Liver (tissue), 9 donors: ENCODE data around the gene APPL2. TPM values are rescaled to one million over a fixed set of nuclear protein-coding genes. Genes with fewer than 3 reads are reported as not detected.

Experiments used
- DNase-seq: peaks from one replicate; pipeline ENCODE4 v3.0.0-alpha.2; 2017; ENCODE audit warnings: low spot score
- H3K27ac ChIP-seq, 2 donors: one replicate each; pipeline ENCODE4 v1.7.0; 2013; ENCODE audit warnings: inconsistent platforms in 2 of 2, low read length in 2 of 2, control low read depth in 1 of 2, low read depth in 1 of 2, mild to moderate bottlenecking in 1 of 2
- H3K27me3 ChIP-seq, 4 donors: one replicate each; pipeline versions ENCODE4 v1.6.1 to v1.7.0; 2013; ENCODE audit warnings: low read length in 3 of 4, inconsistent platforms in 1 of 4, mild to moderate bottlenecking in 1 of 4, moderate library complexity in 1 of 4; ENCODE audit not compliant: control insufficient read depth in 4 of 4, insufficient read depth in 4 of 4
- H3K36me3 ChIP-seq, 4 donors: one replicate each; pipeline versions ENCODE4 v1.6.1 to v1.7.0; 2013; ENCODE audit warnings: low read length in 3 of 4, mild to moderate bottlenecking in 3 of 4, low read depth in 1 of 4, moderate library complexity in 1 of 4; ENCODE audit not compliant: control insufficient read depth in 4 of 4, insufficient read depth in 3 of 4
- H3K4me1 ChIP-seq, 4 donors: one replicate each; pipeline versions ENCODE4 v1.6.1 to v1.7.0; 2013; ENCODE audit warnings: low read length in 3 of 4, mild to moderate bottlenecking in 3 of 4, moderate library complexity in 1 of 4; ENCODE audit not compliant: control insufficient read depth in 4 of 4, insufficient read depth in 4 of 4
- H3K4me3 ChIP-seq, 3 donors: one replicate each; pipeline versions ENCODE4 v1.6.1 to v1.7.0; 2013; ENCODE audit warnings: low read length in 3 of 3, control low read depth in 1 of 3, low read depth in 1 of 3, mild to moderate bottlenecking in 1 of 3
- H3K9ac ChIP-seq, 2 donors: one replicate each; pipeline ENCODE4 v1.7.0; 2013; ENCODE audit warnings: low read length in 2 of 2, mild to moderate bottlenecking in 2 of 2, moderate library complexity in 2 of 2, control low read depth in 1 of 2, low read depth in 1 of 2
- H3K9me3 ChIP-seq, 4 donors: one replicate each; pipeline versions ENCODE4 v1.6.1 to v1.7.0; 2013; ENCODE audit warnings: low read length in 3 of 4; ENCODE audit not compliant: control insufficient read depth in 4 of 4
- CTCF ChIP-seq: fragments of 150-350 bp; IDR thresholded peaks from 2 replicates; pipeline ENCODE4 v1.5.1; 2017; ENCODE audit warnings: improper control_type of control experiment, low read depth, low read length; ENCODE audit not compliant: missing input control
- EGR1 ChIP-seq, 2 donors: IDR thresholded peaks; 2 replicates each; pipeline ENCODE4 v1.6.1; 2016 to 2018; ENCODE audit warnings: antibody characterized with exemption in 2 of 2, low read depth in 2 of 2
- FOXA1 ChIP-seq: IDR thresholded peaks from 2 replicates; pipeline ENCODE4 v1.6.1; 2016; ENCODE audit warnings: antibody characterized with exemption
- FOXA2 ChIP-seq: IDR thresholded peaks from 2 replicates; pipeline ENCODE4 v1.6.1; 2016; ENCODE audit warnings: antibody characterized with exemption
- GABPA ChIP-seq, 2 donors: IDR thresholded peaks in 1 of 2; conservative IDR thresholded peaks in 1 of 2; 2 replicates each; pipeline ENCODE4 v1.6.1; 2016; ENCODE audit warnings: antibody characterized with exemption in 2 of 2, mild to moderate bottlenecking in 1 of 2, moderate library complexity in 1 of 2
- HNF4G ChIP-seq: IDR thresholded peaks from 2 replicates; pipeline ENCODE4 v1.6.1; 2016; ENCODE audit warnings: antibody characterized with exemption
- JUND ChIP-seq, 2 donors: IDR thresholded peaks; 2 replicates each; pipeline ENCODE4 v1.6.1; 2016; ENCODE audit warnings: antibody characterized with exemption in 2 of 2
- MAX ChIP-seq: IDR thresholded peaks from 2 replicates; pipeline ENCODE4 v1.6.1; 2016; ENCODE audit warnings: antibody characterized with exemption
- NR2F2 ChIP-seq: IDR thresholded peaks from 2 replicates; pipeline ENCODE4 v1.6.1; 2016; ENCODE audit warnings: antibody characterized with exemption
- RAD21 ChIP-seq, 2 donors: IDR thresholded peaks; 2 replicates each; pipeline ENCODE4 v1.6.1; 2016; ENCODE audit warnings: antibody characterized with exemption in 2 of 2, mild to moderate bottlenecking in 2 of 2
- RXRA ChIP-seq, 2 donors: IDR thresholded peaks; 2 replicates each; pipeline ENCODE4 v1.6.1; 2017 to 2018; ENCODE audit warnings: antibody characterized with exemption in 2 of 2, mild to moderate bottlenecking in 1 of 2
- SP1 ChIP-seq: IDR thresholded peaks from 2 replicates; pipeline ENCODE4 v1.6.1; 2018; ENCODE audit warnings: antibody characterized with exemption, mild to moderate bottlenecking
- TAF1 ChIP-seq: conservative IDR thresholded peaks from 2 replicates; pipeline ENCODE4 v1.6.1; 2016; ENCODE audit warnings: antibody characterized with exemption, mild to moderate bottlenecking
- YY1 ChIP-seq: IDR thresholded peaks from 2 replicates; pipeline ENCODE4 v1.6.1; 2016; ENCODE audit warnings: antibody characterized with exemption, mild to moderate bottlenecking
- ZBTB33 ChIP-seq: IDR thresholded peaks from 2 replicates; pipeline ENCODE4 v1.6.1; 2016; ENCODE audit warnings: antibody characterized with exemption
- WGBS: extraction: QIAGEN DNeasy Blood & Tissue Kit; methylation state at CpG from one replicate; pipeline ENCODE4 v1.1.7; 2013; 5-methylcytosine and 5-hydroxymethylcytosine counted together
- polyA plus RNA-seq, 2 donors: library from polyadenylated mRNA; stranded (reverse) in 1 of 2; unstranded in 1 of 2; fragments of 200-250 nt in 1 of 2; fragments of >200 nt in 1 of 2; fragmentation: Nextera tagmentation in 1 of 2; extraction: Ambion mirVana in 1 of 2; gene quantifications; one replicate each; pipeline versions ENCODE4 v1.2.1 to v1.2.3, GENCODE V29; 2013 to 2015
- total RNA-seq, 2 donors: library from RNA; depleted of rRNA; stranded (reverse); fragments of >200 nt; gene quantifications; one replicate each; pipeline ENCODE4 v1.2.3, GENCODE V29; 2014
- TF ChIP-seq, protein P1 (sequence below): IDR thresholded peaks from 2 replicates; pipeline ENCODE4 v1.6.1; 2016; ENCODE audit warnings: antibody characterized with exemption
- donor health status: healthy.
- donor health status: healthy.
- donor health status: healthy.
- donor health status: healthy.
- donor health status: healthy.

Gene APPL2
- total and polyA plus RNA-seq, 4 donors, result 7.1 to 21.2 (median 12.7) TPM

DNA sequence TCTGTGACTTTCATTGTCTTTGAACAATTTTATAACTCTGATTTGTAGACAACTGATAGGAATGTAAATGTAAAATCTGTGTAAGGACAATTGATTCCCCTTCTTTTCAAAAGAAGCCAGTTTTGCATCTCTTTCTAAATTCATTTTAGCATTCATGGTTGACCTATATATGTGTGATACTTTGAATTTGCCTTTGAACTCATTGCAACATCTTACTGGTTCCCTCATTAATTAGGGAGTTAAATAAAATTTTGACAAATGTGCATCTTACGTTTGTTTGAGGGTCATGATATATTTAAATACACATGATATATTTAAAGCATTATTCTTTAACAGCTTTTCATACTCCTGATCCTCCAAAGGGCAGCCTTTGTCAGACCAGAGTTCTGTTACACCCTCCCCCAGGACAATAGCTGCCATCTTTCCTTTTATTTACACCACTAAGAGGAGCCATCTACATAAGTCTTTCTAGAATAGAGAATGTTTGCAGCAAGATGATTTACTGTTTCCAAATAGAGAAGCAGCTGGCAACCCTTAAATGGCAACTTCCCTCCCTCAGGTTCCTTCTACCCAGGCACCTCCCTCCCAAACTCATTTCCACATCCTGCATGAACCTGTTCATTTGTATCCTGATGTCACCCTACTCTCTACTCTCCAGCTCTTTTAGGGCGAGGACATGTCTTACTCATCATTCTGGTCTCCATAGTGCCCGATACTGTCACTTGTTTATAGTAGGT, 40.2 kb upstream of the APPL2 start:
- Histone ChIP-seq H3K27me3 (no peaks in the 10 kb centered on the region), H3K9me3 (no peaks in the 10 kb centered on the region), H3K4me1 (peaks cover 0 to 2% (median 0%) of the 10 kb centered on the region in 4 donors), H3K4me3 (no peak overlapping the region), H3K9ac (no peak overlapping the region), H3K36me3 (no peaks in the 10 kb centered on the region), H3K27ac (no peak overlapping the region)
- DNase-seq, result no peak
- no peak for TF ChIP-seq FOXA1
- no peak for TF ChIP-seq YY1
- TF ChIP-seq ZBTB33, result no peak
- no peak for TF ChIP-seq RAD21 (IDR thresholded peaks at IDR 0.05)
- TF ChIP-seq, protein P1, sequence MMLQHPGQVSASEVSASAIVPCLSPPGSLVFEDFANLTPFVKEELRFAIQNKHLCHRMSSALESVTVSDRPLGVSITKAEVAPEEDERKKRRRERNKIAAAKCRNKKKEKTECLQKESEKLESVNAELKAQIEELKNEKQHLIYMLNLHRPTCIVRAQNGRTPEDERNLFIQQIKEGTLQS, result no peak
- no peak for TF ChIP-seq SP1
- TF ChIP-seq RXRA (IDR thresholded peaks at IDR 0.05), result no peak
- 94% methylated on average over 3 of the region's 3 CpGs for WGBS

DNA sequence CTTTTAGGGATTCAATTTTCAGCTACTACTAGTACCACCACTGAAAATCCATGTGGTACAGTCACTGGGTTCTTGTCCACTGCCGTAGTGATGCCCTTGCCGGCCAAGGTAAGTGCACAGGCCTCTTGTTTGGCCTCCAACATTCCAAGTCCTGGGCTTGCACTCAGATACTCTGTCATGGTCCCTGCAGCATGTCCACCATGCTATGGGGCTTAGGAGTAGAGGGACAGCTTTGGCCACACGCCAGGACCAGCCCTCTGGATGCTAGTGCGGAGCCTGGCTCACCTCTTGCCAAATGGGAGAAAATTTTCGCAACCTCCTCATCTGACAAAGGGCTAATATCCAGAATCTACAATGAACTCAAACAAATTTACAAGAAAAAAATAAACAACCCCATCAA, 38.6 kb upstream of the APPL2 start:
- Histone ChIP-seq H3K27ac (no peak overlapping the region), H3K9me3 (no peaks in the 10 kb centered on the region), H3K4me1 (peaks cover 0 to 2% (median 0%) of the 10 kb centered on the region in 4 donors), H3K4me3 (no peak overlapping the region), H3K27me3 (no peaks in the 10 kb centered on the region), H3K36me3 (no peaks in the 10 kb centered on the region), H3K9ac (no peak overlapping the region)
- no peak for DNase-seq
- TF ChIP-seq FOXA2, result no peak
- no peak for TF ChIP-seq EGR1 (IDR thresholded peaks at IDR 0.05; ENCODE audit: low read depth in 2 of 2)
- TF ChIP-seq HNF4G, result no peak
- TF ChIP-seq TAF1, result no peak
- no peak for TF ChIP-seq GABPA (IDR thresholded peaks at IDR 0.05 in 1 of 2, conservative IDR thresholded peaks at IDR 0.05 in 1 of 2)
- no peak for TF ChIP-seq SP1
- no peak for TF ChIP-seq CTCF
- TF ChIP-seq MAX, result no peak
- no peak for TF ChIP-seq JUND (IDR thresholded peaks at IDR 0.05)
- TF ChIP-seq NR2F2, result no peak
- TF ChIP-seq FOXA1, result no peak
- whole genome bisulfite sequencing, result 83% methylated on average over 5 of the region's 5 CpGs
